Activated B cell treated with CpG ODN at 0.5 μM for 24 hours (primary cell): ENCODE data around the gene NXN. TPM values are rescaled to one million over a fixed set of nuclear protein-coding genes. Genes with fewer than 3 reads are reported as not detected.

Source experiments
- ATAC-seq: fragments of 200-7000 bp; cut with Tn5 transposase; one replicate; pipeline ENCODE4 v1.10.0; 2021; ENCODE audit warnings: low read depth, mild to moderate bottlenecking, moderate library complexity
- CTCF ChIA-PET: fragments of 350-600 bp; sonication (Branson Sonifier 250); formaldehyde crosslinking; loops from one replicate; lab custom pipeline; 2021; ENCODE audit warnings: antibody characterized with exemption; lab: Charles Lee
- POLR2A ChIA-PET: fragments of 350-600 bp; sonication (Branson Sonifier 250); formaldehyde crosslinking; loops from one replicate; lab custom pipeline; 2021; ENCODE audit warnings: antibody characterized with exemption; lab: Charles Lee
- DNase-seq: peaks from one replicate; pipeline ENCODE4 v3.0.0; 2022
- H3K27ac Mint-ChIP-seq: one replicate; pipeline ENCODE4 v1.8.0; 2020; ENCODE audit warnings: mixed read lengths
- H3K27me3 Mint-ChIP-seq: one replicate; pipeline ENCODE4 v1.8.0; 2021; ENCODE audit warnings: mixed read lengths
- H3K36me3 Mint-ChIP-seq: one replicate; pipeline ENCODE4 v1.8.0; 2021; ENCODE audit warnings: low read depth, mixed read lengths
- H3K4me1 Mint-ChIP-seq: one replicate; pipeline ENCODE4 v1.8.0; 2021; ENCODE audit warnings: mixed read lengths
- H3K4me3 Mint-ChIP-seq: one replicate; pipeline ENCODE4 v1.8.0; 2020; ENCODE audit warnings: mild to moderate bottlenecking, mixed read lengths
- H3K9me3 Mint-ChIP-seq: one replicate; pipeline ENCODE4 v1.8.0; 2020; ENCODE audit warnings: mixed read lengths
- CTCF ChIP-seq: fragments of 200-600 bp; IDR thresholded peaks from one replicate; pipeline ENCODE4 v1.8.0; 2022; ENCODE audit warnings: antibody characterized with exemption, mild to moderate bottlenecking
- intact Hi-C: fragments of 100-400 bp; cut with micrococcal nuclease; formaldehyde crosslinking; loops from one replicate; pipeline ENCODE4 v1.15.1; 2024
- total RNA-seq: library from RNA; stranded (reverse); gene quantifications from 2 replicates; pipeline ENCODE4 v1.2.3, GENCODE V29; 2022

NXN gene
- total RNA-seq, 1 donor from 2014 or later: 0.22 TPM

DNA sequence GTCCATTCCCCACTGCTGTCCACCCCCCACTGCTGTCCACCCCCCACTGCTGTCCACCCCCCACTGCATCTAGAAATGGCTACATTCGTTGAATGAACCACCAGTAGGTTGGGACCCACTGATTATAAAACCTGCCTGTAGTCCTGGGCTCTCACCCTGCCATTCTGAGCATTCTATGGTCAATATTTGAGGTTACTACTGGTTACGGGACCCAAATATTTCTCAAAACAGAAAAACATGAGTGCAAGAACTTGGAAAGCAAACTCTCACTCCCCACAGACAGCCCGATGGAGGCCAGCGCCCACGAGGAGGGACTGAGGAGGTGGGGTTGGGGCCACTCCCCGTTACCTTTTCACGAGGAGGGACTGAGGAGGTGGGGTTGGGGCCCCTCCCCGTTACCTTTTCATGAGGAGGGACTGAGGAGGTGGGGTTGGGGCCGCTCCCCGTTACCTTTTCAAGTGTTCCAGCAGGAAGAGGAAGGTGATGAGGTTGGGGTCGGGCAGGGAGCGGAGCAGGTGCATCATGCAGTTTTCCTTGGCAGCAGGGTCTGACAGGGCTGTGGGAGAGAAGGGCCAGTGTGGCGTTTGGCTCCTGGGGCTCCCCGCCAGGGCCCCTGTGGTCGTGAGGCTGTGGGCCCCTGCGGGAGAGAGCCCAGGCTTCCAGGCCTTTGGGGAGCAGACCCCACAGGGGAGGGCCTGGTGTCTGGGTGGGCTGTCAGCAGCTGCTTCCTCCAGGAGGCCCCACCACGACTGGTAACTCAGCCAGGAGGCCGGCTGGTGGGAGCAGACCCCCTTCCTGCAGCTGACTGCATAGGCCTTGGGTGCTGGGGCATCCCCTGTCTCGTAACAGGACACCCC is 29.9 kb upstream of the NXN start:
- ChIA-PET POLR2A (no interaction called here), CTCF (no interaction called here)
- Mint-ChIP-seq H3K36me3 (peaks cover 54% of the 10 kb centered on the region), H3K4me1 (no peaks in the 10 kb centered on the region), H3K27me3 (no peaks in the 10 kb centered on the region), H3K9me3 (no peaks in the 10 kb centered on the region), H3K4me3 (no peak overlapping the region), H3K27ac (no peak overlapping the region)
- TF ChIP-seq CTCF: no peak
- DNase-seq (no peak), ATAC-seq (no peak)
- intact Hi-C loops: no loop called here

DNA sequence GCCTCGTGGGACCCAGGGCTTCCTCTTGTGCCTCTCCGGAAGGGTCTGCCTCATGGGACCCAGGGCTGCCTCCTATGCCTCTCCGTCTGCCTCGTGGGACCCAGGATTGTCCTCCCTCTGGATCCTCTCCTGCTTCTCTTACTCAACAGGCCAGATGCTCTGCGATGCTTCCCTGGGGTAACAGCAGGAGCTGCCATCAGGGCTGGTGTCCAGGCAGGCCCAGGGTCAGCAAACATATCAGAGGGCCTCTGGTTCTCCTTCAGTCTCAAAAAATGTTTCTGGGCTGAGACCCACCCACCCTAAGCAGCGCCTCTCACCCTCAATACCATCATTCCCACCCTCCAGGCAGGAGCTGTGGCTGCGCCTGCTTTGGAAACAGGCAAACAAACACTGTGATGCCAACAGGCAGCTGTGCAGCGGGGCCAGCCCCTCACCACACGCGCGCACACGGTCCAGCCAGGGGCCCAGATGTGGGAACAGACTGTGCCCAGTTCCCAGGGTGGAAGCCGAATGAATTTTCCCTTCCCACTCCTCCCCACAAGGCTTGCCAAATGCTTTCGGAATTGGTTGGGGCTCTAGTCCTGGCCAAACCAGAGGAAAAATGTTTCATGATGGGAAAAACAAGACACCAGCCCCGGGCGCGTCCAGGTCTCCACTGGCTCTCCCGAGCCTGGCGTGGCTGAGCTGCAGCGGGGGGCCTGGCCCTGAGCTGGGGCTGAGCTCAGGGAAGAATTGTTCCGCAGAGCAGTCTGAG is 28.6 kb upstream of the NXN start:
- no peaks in the 10 kb centered on the region for H3K27me3 Mint-ChIP-seq
- H3K9me3 Mint-ChIP-seq: no peaks in the 10 kb centered on the region
- intact Hi-C loops: no loop called here
- no peak for TF ChIP-seq CTCF
- H3K36me3 Mint-ChIP-seq: peaks cover 63% of the 10 kb centered on the region
- H3K4me1 Mint-ChIP-seq: no peaks in the 10 kb centered on the region
- ChIA-PET POLR2A (no interaction called here), CTCF (no interaction called here)
- H3K4me3 Mint-ChIP-seq: no peak overlapping the region
- ATAC-seq (no peak), DNase-seq (no peak)
- H3K27ac Mint-ChIP-seq: no peak overlapping the region

- intact Hi-C loops: no loop called here
- ATAC-seq: no peak
- Mint-ChIP-seq H3K27ac (no peak overlapping the region), H3K4me3 (no peak overlapping the region), H3K9me3 (no peaks in the 10 kb centered on the region), H3K36me3 (peaks cover 68% of the 10 kb centered on the region), H3K27me3 (no peaks in the 10 kb centered on the region), H3K4me1 (no peaks in the 10 kb centered on the region)
- ChIA-PET POLR2A (no interaction called here), CTCF (no interaction called here)
- TF ChIP-seq CTCF: no peak
- no peak for DNase-seq
These were observed 27.9 kb upstream of the NXN start for GRCh38 chr17:1007310-1008007.

- Mint-ChIP-seq H3K4me3 (no peak overlapping the region), H3K9me3 (no peaks in the 10 kb centered on the region), H3K27me3 (no peaks in the 10 kb centered on the region), H3K27ac (no peak overlapping the region), H3K36me3 (peaks cover 72% of the 10 kb centered on the region), H3K4me1 (no peaks in the 10 kb centered on the region)
- intact Hi-C loops: no loop called here
- ATAC-seq (no peak), DNase-seq (no peak)
- no peak for TF ChIP-seq CTCF
- POLR2A ChIA-PET: no interaction called here
- CTCF ChIA-PET: no interaction called here
These were observed 26.5 kb upstream of the NXN start for GRCh38 chr17:1006054-1006453.
